Ramos (cell line): ENCODE measurements around the gene APBB2.
"Not testable (repeated sequence)": the region's sequence is repeated elsewhere in the genome, so short reads cannot be mapped to it uniquely, and the experiment has no call there.

Experiments
- in situ Hi-C: fragments of 300-500 bp; cut with MboI; formaldehyde crosslinking; loops from one replicate; pipeline ENCODE4 v1.14.3; 2022; ENCODE audit warnings: low sequenced_read_pairs; ENCODE audit not compliant: unreplicated experiment

APBB2 gene

DNA sequence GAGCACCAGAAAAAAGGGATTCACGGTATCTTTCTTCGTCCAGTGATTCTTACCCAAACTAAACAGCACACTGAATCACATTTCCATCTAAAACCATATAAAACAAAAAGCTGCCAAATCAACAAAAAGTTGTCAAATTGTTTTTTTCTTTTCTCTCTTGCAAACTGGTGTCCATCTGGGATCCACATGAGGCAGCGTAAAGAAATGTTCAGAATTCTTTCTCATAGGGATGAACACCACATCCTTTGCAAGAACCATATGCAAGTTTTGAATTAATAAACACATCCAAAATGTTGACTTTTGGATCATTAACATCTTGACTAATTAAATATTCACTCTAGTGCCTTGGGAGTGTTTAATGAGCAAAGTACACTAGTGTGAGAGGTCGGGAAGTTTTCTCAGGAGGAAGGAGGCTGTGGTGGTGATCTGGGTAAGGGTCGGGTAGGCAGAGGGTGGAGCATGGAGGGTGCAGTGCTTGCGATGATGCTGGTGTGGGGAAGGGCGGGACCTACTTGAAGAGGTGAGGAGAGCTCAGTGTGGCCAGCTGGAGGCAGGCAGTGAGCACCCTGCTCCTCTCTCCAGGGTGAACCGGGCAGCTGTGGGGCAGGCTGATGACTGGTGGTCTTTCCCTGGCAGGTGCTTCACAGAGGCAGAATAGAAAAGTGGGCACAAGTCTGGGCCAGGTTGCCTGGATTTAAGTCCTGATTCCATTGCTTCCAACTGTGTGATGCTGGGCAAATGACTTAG lies 391.7 kb downstream of the APBB2 start:
- in situ Hi-C loops, result no loop called here

DNA sequence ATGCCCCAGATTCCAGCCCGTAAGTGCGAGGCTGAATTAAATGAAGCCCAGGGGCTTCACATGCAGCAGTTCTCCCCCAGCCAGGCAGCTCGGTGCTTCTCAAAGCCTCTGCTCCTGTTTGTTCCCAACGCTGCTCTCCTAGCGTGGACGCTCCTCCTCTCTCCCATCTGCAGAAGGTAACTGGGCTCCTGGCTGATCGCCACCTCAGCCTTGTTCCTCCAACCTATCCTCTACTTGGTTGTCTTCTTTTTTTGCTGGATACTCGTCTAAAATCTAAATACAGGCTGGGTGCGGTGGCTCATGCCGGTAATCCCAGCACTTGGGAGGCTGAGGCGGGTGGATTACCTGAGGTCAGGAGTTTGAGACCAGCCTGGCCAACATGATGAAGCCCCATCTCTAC lies 394.2 kb downstream of the APBB2 start:
- in situ Hi-C loops, result no loop called here

DNA sequence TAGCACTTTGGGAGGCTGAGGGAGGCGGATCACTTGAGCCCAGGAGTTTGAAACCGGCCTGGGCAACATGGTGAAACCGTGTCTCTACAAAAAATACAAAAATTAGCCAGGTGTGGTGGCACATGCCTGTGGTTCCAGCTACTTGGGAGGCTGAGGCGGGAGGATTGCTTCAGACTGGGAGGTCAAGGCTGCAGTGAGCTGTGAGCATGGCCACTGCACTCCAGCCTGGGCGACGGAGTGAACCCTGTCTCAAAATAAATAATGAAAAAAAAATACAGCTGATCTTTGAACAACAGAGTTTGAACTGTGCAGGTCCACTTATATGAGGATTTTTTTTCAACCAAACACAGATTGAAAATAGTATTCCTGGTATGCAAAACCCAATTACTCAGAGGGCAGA lies 397.2 kb downstream of the APBB2 start:
- in situ Hi-C loops, result not testable (repeated sequence)

DNA sequence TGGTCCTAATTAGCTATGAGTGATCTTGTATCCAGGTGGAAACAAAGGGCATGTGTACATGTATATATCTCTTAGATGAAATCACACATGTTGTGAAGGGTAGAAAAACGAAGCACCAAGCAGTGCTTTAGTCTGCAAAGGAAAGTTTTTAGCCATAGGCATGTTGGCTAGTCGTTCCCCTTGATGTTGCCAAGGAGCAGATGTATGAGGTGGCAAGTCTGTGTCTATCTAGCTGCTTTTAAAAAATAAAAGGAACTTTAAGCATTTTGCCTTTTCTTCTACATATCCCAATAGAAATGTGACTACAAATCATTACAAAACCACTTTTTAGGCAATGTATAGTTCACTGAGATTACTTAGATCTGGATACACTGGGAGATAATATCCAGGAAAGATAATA lies 401.5 kb downstream of the APBB2 start:
- in situ Hi-C loops, result no loop called here

DNA sequence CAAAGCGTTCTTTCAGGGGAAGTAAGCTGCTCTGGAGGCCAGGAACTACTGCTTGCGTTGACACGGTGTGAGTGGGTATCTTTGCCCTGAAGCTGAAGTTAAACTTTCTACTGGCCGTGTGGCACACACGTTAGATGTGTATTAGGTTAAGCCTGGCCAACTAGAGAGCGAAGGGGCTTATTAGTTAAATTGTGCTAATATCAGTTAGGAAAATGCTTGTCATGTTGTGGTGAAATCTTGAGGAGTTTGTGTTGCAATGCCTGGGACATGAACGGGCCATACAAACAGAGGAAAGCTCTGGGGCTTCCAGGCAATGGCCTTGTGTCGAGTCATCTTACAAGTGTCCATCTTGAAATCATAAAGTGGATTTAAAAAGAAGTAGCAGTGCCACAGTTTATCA lies 402.0 kb downstream of the APBB2 start:
- in situ Hi-C loops, result no loop called here

DNA sequence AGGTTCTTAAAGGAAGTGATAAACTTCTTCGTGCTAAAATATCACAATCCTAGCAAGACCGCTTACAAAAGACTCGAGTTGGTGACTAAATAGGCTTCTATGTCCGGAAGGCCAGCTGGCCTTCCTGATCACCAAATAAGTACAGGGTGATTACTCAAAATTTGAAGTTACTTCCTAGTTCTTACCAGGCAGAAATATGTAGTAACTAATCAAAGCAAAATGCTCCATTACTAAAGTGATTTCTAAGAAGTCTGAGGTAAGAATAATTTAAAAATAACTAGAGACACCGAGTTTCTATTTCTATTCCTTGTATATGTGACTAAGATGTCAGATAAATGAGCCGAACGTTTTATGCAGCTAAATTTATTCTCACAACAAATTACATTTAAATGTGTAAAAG lies 402.4 kb downstream of the APBB2 start:
- in situ Hi-C loops, result no loop called here

DNA sequence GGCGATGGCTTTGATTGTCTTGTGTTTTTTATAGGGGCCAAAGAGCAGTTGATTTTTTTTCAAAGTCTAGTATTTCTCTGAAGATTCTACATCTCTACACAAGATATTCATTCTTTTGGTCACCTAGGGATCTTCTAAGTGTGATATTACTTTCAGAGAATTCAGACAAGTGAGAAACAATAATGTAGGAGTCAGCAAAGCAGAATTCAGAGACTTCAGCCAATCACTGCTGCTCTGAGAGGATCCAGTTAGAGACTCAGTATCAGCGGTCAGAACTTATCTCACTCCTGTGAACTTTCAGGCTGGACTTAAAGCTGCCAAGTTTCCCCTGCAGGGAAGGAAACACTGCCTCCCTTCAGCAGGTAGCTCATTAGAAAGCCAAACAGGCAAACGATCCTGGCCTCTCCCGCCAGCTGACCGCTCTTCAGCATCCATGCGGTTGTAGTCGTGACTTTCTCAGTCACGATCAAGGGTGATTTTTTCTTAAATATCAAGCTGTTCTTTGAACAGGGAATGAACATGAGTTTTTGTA lies 405.4 kb downstream of the APBB2 start:
- in situ Hi-C loops, result no loop called here

DNA sequence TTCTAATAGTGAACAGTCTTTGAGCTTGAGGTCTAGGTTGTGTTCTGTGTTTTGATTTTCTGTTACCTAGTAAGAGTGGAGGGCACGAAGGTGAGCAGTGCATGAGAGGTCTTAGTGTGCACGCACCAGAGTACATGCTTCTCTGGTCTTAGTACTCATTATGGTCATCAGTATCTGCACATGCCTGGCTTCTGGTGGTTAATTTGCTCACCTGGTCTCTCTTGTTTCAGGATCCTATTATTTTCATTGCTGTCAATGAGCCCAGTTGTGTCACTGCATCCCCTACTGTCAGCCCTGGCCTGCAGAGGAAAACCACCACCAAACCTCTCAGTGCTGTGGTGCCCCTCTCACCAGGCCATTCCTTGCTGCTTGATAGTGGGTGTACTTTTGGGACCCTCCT lies 409.7 kb downstream of the APBB2 start:
- in situ Hi-C loops, result no loop called here

DNA sequence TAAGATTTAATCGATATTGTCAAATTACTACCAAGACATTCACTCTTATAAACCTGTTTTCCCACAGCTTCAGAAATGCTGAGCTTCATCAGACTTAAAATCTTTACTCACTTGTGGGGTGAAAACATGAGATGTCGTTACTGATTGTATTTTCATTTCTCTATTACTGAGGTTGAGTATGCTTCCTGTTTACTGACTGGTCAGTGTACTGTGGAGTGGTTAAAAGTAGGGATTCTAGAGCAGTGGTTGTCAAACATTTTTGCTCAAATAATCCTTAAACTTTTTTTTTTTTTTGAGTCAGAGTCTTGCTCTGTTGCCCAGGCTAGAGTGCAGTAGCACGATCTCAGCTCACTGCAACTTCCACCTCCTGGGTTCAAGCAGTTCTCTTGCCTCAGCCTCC lies 414.3 kb downstream of the APBB2 start:
- in situ Hi-C loops, result no loop called here

DNA sequence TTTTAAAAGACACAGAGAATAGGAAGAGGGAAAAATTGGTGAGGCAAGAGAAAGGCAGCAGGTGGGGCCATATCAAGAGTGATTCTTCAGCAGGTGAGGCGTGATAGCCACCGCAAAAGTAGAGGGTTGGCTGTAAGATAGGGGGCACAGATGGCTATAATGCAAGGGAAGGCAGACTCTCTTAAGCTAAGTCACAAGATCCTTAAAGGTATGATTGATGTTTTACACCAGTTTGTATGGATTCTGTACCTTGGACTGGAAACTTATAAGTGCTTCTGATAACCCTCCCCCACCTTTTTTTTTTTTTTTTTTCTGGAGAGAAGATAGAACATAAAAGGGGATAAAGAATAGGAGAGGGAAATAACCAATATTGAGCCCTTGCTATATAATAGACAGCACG lies 424.6 kb downstream of the APBB2 start:
- in situ Hi-C loops, result no loop called here

DNA sequence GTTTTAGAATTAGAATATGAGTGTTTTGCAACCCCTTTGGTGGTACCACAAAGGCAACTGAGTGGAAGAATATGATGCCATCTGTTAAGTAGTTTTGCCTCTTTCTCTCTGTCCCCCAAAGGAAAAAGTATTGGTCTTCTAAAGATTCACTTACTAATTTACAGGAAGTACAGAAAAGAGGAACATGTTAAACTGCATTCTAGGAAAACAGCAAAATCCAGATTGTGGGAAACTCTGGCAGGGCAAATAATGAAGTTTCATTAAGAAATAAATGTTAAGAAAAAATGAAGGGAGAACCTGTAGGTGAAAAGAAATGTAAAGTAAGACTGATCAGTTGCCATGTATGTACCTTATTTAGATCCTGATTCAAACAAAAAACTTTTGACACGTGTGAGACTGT lies 425.3 kb downstream of the APBB2 start:
- in situ Hi-C loops, result no loop called here

DNA sequence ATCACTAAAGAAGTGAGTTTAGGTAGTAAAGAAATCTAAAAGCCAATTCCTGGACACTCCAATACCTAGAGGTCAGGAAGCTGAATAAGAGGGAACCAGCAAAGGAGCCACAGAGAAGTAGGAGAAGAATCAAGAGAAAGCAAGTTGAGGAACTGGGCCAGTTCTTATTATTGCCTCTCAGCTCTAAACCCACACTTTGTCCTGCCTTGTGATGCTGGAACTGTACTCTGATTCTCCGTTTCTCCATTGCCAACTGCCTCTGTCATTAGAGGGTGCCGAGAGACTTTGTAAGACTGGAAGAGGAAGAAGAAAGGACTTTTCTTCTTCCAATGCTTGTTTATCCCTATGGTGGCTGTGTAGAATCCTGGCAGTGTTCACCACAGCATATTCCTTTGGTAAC lies 426.0 kb downstream of the APBB2 start:
- in situ Hi-C loops, result no loop called here

DNA sequence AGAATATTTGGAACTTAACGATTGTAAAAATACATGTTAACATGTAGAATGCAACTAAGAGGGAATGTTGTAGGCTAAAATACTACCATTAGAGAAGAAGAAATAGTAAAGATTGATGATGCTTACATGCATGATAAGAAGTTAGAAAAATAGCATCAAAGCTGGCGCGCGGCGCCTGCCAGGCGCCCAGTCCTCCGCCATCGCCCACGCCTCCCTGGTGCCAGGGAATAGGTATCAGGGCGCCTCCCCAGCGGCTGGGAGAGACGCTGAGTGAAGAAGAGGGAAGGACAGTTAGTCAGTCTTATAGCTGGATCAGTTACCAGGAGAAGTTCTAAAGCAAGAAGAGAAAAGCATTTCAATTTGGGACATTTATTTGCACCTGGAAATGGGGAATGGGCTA lies 428.6 kb downstream of the APBB2 start:
- in situ Hi-C loops, result no loop called here

DNA sequence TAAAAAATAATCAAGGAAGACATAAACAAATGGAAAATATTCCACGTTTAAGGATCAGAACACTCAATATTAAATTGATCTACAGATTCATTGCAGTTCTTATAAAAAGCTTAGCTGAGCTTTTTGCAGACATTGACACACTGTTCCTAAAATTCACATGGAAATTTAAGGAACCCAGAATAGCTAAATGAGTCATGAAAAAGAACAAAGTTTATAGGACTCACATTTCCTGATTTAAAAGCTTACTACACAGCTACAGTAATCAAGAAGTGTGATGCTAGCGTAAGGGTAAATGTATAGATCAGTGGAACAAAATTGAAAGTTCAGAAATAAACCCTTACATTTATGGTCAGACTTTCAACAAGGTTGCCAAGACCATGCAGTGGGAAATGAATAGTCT lies 431.5 kb downstream of the APBB2 start:
- in situ Hi-C loops, result no loop called here

DNA sequence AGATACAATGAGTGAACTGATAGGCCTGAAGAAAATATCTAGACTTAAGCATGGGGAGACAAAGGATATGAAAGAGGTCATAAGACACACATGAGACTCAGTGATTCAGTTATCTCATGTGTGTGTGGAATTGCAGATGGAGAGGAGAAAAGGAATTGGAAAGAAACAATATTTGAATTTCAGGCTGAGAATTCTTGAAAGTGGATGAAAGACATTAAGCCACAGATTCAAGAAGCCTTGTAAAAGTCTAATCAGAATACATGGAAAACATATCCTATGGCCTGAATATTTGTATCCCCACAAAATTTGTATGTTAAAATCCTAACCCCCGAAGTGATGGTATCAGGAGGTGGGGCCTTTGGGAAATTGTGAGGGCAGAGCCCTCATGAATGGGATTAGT lies 436.3 kb downstream of the APBB2 start:
- in situ Hi-C loops, result no loop called here

DNA sequence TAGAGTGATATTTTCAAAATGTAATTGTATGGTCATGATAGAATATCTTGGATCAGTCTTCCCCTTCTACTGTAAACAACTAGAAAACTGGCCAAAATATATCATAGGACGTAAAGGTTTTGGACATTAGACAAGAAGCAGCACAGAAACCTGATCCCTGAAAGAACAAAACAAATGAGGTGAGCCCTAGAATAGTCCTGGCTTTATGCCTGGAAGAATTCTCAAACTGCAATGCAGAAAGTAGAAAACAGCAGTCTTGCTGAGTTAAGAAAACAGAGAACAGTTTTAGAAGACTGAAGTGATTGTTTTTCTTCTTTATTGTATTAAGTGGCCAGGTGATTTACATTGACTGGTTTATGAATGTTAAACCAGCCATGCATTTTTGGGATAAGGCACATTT lies 445.1 kb downstream of the APBB2 start:
- in situ Hi-C loops, result no loop called here

DNA sequence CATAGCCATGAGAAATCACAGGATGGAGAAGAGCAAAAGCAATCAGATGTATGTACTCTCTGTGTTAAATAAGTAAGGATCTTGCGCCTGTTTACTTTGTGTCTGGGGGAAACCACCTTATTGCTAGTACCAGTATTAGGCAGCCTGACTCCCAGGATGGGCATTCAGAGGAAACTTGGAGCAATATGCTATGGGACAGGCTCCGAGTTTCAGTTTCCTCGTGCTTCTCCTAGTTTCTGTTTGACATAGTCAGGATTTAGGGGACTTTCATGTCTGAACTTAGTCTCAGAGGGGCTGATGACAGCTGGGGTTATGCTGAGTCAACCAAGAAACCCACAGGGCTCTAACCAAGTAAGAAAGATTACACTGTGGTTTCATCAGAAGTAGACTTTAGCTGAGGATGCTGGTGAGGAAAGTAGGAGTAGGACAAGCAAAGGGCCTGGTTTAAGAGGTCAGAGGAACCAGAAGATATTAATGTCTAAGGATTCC lies 451.1 kb downstream of the APBB2 start:
- in situ Hi-C loops, result no loop called here
